CD4-positive, alpha-beta T cell treated with Interleukin-15 for 1 hour (primary cell): ENCODE measurements around the gene SDC1.
"Not testable (repeated sequence)": the region's sequence is repeated elsewhere in the genome, so short reads cannot be mapped to it uniquely, and the experiment has no call there.

Experiments
- DNase-seq: peaks from one replicate; pipeline ENCODE4 v3.0.0-alpha.2; 2020

The SDC1 gene

GRCh38 chr2:20195431-20196033 lies 29.4 kb downstream of the SDC1 start:
- no peak for DNase-seq

GRCh38 chr2:20195016-20195411 lies 29.9 kb downstream of the SDC1 start:
- not testable (repeated sequence) for DNase-seq

- DNase-seq, result no peak
These were observed 30.6 kb downstream of the SDC1 start for GRCh38 chr2:20194097-20195015.

- no peak for DNase-seq
These were observed 31.7 kb downstream of the SDC1 start for GRCh38 chr2:20193185-20193584.

- no peak for DNase-seq
These were observed 32.1 kb downstream of the SDC1 start for GRCh38 chr2:20192781-20193180.

- no peak for DNase-seq
These were observed 33.0 kb downstream of the SDC1 start for GRCh38 chr2:20191714-20192569.

- no peak for DNase-seq
These were observed 33.8 kb downstream of the SDC1 start for GRCh38 chr2:20190876-20191713.

- DNase-seq, result no peak
These were observed 34.8 kb downstream of the SDC1 start for GRCh38 chr2:20190170-20190569.

GRCh38 chr2:20189299-20189931 lies 35.5 kb downstream of the SDC1 start:
- no peak for DNase-seq

GRCh38 chr2:20188851-20189250 lies 36.1 kb downstream of the SDC1 start:
- no peak for DNase-seq

GRCh38 chr2:20188201-20188600 lies 36.7 kb downstream of the SDC1 start:
- no peak for DNase-seq

- DNase-seq, result no peak
These were observed 37.6 kb downstream of the SDC1 start for GRCh38 chr2:20187331-20187730.

- DNase-seq, result no peak
These were observed 38.1 kb downstream of the SDC1 start for GRCh38 chr2:20186855-20187187.

- peak; percentile 62 for DNase-seq
These were observed 38.7 kb downstream of the SDC1 start for GRCh38 chr2:20186078-20186854.

GRCh38 chr2:20185176-20186022 lies 39.5 kb downstream of the SDC1 start:
- peak; percentile 48 for DNase-seq

- DNase-seq, result no peak
These were observed 40.6 kb downstream of the SDC1 start for GRCh38 chr2:20184067-20184938.

GRCh38 chr2:20183373-20183772 lies 41.6 kb downstream of the SDC1 start:
- DNase-seq, result no peak

- peak; percentile 5 for DNase-seq
These were observed 42.5 kb downstream of the SDC1 start for GRCh38 chr2:20182241-20182931.

- DNase-seq, result no peak
These were observed 43.2 kb downstream of the SDC1 start for GRCh38 chr2:20181761-20182160.
